GM21786 (cell line): Measurements from ENCODE around the gene EPHB2.

Experiments
- ATAC-seq: cut with Tn5 transposase; IDR thresholded peaks from one replicate; pipeline ENCODE4 v1.9.1; 2021; ENCODE audit not compliant: unreplicated experiment

Gene EPHB2

GRCh38 chr1:22815421-22816066, 104.9 kb downstream of the EPHB2 start:
- no peak for ATAC-seq

- no peak for ATAC-seq
Measured at GRCh38 chr1:22816067-22816775, 105.6 kb downstream of the EPHB2 start.

- no peak for ATAC-seq
Measured at GRCh38 chr1:22816803-22817202, 106.2 kb downstream of the EPHB2 start.

DNA sequence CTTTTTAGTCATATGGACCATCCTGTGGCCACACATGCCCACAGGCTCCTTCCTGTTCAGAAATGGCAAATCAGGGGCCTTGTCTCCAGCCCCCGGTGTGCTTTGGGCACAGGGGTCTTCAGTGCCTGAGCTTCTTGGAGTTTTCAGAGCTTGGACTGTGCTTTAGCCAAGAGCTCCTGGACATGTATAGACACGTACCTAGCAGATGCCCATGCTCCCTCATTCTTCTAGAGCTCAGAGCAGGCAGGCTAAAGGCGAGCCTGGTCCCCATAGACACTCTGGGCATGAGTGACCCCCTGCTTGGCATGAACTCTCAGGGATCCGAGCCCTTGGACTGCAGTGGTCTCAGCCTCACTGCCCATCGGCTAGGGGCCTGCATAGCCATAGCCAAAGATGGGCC, 106.8 kb downstream of the EPHB2 start:
- ATAC-seq, result no peak

- ATAC-seq, result no peak
Measured at GRCh38 chr1:22818061-22818770, 107.6 kb downstream of the EPHB2 start.

DNA sequence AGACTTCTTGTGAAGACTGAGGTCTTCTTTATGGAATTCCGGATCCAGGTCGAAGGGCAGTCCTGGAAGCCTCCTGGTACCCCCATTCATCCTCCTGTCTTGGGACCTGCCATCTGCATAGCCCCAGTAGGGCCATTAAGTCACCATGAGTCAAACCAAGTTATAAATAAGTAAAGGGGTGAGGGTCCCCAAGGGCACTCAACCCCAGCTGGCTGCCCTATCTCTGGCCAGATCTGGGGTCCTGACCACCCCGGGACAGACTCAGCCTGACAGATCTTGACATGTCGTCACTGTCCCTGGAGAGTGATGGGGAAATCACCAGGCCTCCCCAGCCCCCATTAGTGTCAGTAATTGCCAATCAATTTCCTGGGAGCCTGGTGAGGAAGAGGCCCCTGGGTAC, 108.7 kb downstream of the EPHB2 start:
- no peak for ATAC-seq

GRCh38 chr1:22821027-22821426, 110.4 kb downstream of the EPHB2 start:
- no peak for ATAC-seq

DNA sequence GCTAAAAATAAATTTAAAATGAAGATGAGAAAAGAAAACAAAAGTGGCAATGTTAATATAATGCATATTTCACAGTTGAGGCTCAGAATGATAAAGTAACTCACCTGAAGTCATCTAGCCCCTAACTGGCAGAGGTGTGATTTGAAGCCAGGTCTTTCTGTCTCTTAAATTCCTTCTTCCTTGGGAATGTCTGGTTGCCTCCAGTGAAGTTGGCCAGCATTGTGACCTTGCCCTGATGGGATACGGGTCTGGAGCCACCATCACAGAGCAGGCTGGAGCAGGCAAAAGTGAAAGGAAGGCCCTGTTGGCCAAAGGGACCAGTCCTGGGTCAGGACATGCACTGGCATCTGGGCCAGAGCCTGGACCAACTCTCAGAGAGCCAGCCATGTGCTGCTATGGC, 111.7 kb downstream of the EPHB2 start:
- ATAC-seq, result no peak

- no peak for ATAC-seq
Measured at GRCh38 chr1:22824466-22824865, 113.8 kb downstream of the EPHB2 start.

GRCh38 chr1:22824975-22825374, 114.3 kb downstream of the EPHB2 start:
- ATAC-seq, result no peak

- ATAC-seq, result no peak
Measured at GRCh38 chr1:22825486-22826189, 115.0 kb downstream of the EPHB2 start.

GRCh38 chr1:22826604-22827580, 116.3 kb downstream of the EPHB2 start:
- no peak for ATAC-seq

DNA sequence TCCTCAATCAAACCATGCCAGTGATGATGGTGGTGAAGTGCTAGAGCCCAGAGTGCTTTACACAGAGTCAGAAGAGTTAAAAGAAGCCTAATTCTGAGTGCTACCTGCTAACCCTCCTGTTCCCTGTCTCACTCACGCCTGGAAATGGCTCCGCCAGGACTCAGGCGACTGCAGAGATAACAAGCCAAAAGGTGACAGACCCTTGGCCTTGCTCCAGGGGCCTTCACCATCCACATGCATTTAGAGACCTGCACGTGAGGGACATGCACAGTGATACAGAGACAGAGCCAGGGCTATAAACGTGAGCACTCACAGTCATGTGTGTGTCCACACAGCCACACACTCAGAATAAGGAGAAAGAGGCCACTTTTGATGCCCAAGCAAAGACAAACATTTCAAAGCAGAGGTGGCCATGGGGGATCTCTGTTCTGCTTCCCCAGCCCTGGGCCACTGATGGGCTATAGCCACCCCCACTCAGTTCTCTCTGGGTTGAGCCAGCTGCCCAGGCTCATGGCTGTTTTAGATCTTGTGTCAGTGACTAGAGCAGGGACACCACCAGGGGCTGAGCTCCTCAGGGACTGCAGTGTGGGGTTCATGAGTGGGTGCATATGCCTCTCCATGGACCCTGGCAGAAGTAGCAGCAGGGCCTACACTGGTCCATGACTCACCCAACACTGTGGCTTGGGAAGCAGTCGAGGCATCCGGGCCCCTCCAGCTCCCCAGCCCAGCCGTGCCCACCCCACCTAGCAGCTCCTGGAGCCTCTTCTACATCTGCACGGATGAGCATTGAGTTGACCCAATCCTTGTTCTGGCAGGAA, 117.2 kb downstream of the EPHB2 start:
- no peak for ATAC-seq

DNA sequence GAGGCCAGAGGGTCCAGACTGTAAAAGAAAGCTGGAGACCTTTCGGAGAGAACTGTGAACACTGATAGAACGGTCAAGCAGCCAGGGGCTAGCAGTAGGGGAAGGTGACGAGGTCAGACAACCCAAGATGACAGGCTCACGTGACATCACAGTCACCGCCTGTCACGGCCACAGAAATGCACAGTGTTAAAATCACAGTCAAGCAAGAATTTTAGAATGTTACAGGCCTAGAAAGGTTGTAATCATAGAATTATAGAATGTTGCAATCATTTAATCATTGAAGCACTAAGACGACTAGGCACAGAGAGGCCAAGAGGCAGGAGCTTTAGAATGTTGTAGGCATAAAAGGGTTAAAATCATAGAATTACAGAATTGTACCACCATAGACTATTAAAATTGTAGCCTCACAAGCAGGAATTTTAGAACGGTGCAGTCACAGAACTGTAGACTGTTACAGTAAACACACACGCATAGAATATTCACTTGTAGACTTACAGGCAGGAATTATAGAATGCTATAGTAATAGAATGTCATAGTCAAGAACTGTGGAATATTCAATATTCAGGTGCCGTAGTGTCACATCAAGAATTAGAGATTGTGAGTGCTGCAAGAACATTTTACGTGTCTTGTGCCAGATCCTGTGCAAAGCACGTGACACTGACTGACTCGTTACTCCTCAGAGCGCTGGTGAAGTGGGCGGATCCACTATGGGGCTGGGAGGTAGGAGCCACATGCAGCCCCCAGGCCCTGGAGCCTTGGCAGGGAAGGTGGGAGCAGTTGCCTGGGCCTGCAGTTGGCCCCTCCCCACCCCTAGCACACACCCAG, 118.1 kb downstream of the EPHB2 start:
- no peak for ATAC-seq

DNA sequence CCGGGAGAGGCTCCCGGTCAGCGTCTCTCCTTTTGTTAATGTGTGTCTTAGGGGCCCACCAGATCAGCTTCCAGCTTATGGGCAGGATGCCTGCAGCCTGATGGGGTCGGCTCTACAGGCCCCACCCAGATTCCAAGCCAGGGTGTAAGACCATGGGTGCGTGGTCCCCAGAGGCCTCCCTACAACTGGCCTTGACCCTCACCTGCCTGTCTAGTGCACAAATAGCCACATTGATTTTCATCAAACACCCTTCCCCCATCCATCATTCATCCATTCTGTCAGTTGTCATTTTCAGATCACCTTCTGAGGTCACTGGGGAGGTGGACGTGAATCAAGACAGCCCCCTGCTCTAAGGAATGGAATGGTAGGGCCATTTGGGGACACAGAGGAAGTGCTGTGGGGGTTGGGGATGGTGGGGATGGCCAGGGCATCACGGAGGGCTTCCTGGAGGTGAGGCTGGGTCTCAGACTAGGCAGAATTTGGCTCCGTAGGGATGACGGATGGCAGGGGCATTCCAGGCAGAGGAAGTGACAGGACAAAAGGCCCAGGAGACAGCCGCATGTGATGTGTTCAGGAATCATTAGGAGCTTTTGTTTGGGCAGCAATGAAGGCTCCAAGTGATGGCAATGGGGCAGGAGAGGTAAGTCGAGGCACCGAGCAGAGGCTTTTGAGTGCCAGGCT, 118.8 kb downstream of the EPHB2 start:
- no peak for ATAC-seq

- no peak for ATAC-seq
Measured at GRCh38 chr1:22830041-22830566, 119.5 kb downstream of the EPHB2 start.

- no peak for ATAC-seq
Measured at GRCh38 chr1:22830757-22831340, 120.2 kb downstream of the EPHB2 start.
